Glutamatergic neuron (in vitro differentiated cells): ENCODE data around the gene COX20. TPM values are rescaled to one million over a fixed set of nuclear protein-coding genes. Genes with fewer than 3 reads are reported as not detected.
A peak's percentile ranks its signal among the peaks of the same experiment; 100 is the strongest.

ENCODE experiments used
- DNase-seq: peaks from one replicate; pipeline ENCODE4 v3.0.0; 2022
- H3K27ac Mint-ChIP-seq: one replicate; pipeline ENCODE4 v1.8.0; 2020; ENCODE audit warnings: mild to moderate bottlenecking, mixed read lengths, inconsistent platforms; ENCODE audit not compliant: unreplicated experiment
- H3K27me3 Mint-ChIP-seq: one replicate; pipeline ENCODE4 v1.8.0; 2020; ENCODE audit warnings: mild to moderate bottlenecking, moderate library complexity, mixed read lengths, inconsistent platforms; ENCODE audit not compliant: unreplicated experiment
- H3K36me3 Mint-ChIP-seq: one replicate; pipeline ENCODE4 v1.8.0; 2020; ENCODE audit warnings: mild to moderate bottlenecking, mixed read lengths, inconsistent platforms; ENCODE audit not compliant: unreplicated experiment
- H3K4me1 Mint-ChIP-seq: one replicate; pipeline ENCODE4 v1.8.0; 2020; ENCODE audit warnings: mild to moderate bottlenecking, low read depth, mixed read lengths, inconsistent platforms; ENCODE audit not compliant: unreplicated experiment
- H3K4me3 Mint-ChIP-seq: one replicate; pipeline ENCODE4 v1.8.0; 2020; ENCODE audit warnings: mild to moderate bottlenecking, mixed read lengths, inconsistent platforms; ENCODE audit not compliant: unreplicated experiment
- H3K9me3 Mint-ChIP-seq: one replicate; pipeline ENCODE4 v1.8.0; 2020; ENCODE audit warnings: mild to moderate bottlenecking, moderate library complexity, mixed read lengths, inconsistent platforms; ENCODE audit not compliant: unreplicated experiment
- CTCF ChIP-seq: fragments of 200-600 bp; sonication (generic); IDR thresholded peaks from one replicate; pipeline ENCODE4 v1.5.0; 2021; ENCODE audit not compliant: partially characterized antibody, unreplicated experiment
- total RNA-seq: library from RNA; stranded (reverse); fragmentation: NEBNext Ultra II Directional; extraction: Animal tissue kit (Norgen Biotek cat#: 25700); gene quantifications from one replicate; pipeline ENCODE4 v1.2.1, GENCODE V29; 2021; ENCODE audit not compliant: unreplicated experiment

The COX20 gene
- total RNA-seq, 1 donor from 2014 or later = 35.3 TPM

GRCh38 chr1:244800821-244801220 is 34.6 kb upstream of the COX20 start:
- Mint-ChIP-seq H3K27ac (no peak overlapping the region), H3K4me3 (no peak overlapping the region), H3K36me3 (no peaks in the 10 kb centered on the region), H3K4me1 (no peaks in the 10 kb centered on the region), H3K9me3 (no peaks in the 10 kb centered on the region), H3K27me3 (no peaks in the 10 kb centered on the region)
- no peak for TF ChIP-seq CTCF
- DNase-seq = no peak

- Mint-ChIP-seq H3K4me3 (no peak overlapping the region), H3K27ac (no peak overlapping the region), H3K36me3 (no peaks in the 10 kb centered on the region), H3K9me3 (no peaks in the 10 kb centered on the region), H3K27me3 (no peaks in the 10 kb centered on the region), H3K4me1 (no peaks in the 10 kb centered on the region)
- peak; percentile 74 for TF ChIP-seq CTCF
- DNase-seq = peak; percentile 30
These were observed 34.2 kb upstream of the COX20 start for GRCh38 chr1:244801246-244801645.

- no peak overlapping the region for H3K4me3 Mint-ChIP-seq
- no peaks in the 10 kb centered on the region for H3K9me3 Mint-ChIP-seq
- H3K36me3 Mint-ChIP-seq = no peaks in the 10 kb centered on the region
- TF ChIP-seq CTCF = no peak
- H3K4me1 Mint-ChIP-seq = no peaks in the 10 kb centered on the region
- no peak overlapping the region for H3K27ac Mint-ChIP-seq
- DNase-seq = no peak
- H3K27me3 Mint-ChIP-seq = no peaks in the 10 kb centered on the region
These were observed 33.4 kb upstream of the COX20 start for GRCh38 chr1:244802041-244802440.

GRCh38 chr1:244802556-244803239 is 32.8 kb upstream of the COX20 start:
- H3K27ac Mint-ChIP-seq = no peak overlapping the region
- H3K36me3 Mint-ChIP-seq = no peaks in the 10 kb centered on the region
- no peak for TF ChIP-seq CTCF
- no peaks in the 10 kb centered on the region for H3K9me3 Mint-ChIP-seq
- no peak overlapping the region for H3K4me3 Mint-ChIP-seq
- DNase-seq = no peak
- H3K27me3 Mint-ChIP-seq = no peaks in the 10 kb centered on the region
- no peaks in the 10 kb centered on the region for H3K4me1 Mint-ChIP-seq

GRCh38 chr1:244804841-244805240 is 30.6 kb upstream of the COX20 start:
- Mint-ChIP-seq H3K4me1 (no peaks in the 10 kb centered on the region), H3K36me3 (no peaks in the 10 kb centered on the region), H3K27ac (no peak overlapping the region), H3K4me3 (no peak overlapping the region), H3K9me3 (no peaks in the 10 kb centered on the region), H3K27me3 (no peaks in the 10 kb centered on the region)
- no peak for TF ChIP-seq CTCF
- DNase-seq = no peak
